H9 (cell line): ENCODE results near the gene CCL3. TPM values are rescaled to one million over a fixed set of nuclear protein-coding genes. Genes with fewer than 3 reads are reported as not detected.
A peak's percentile ranks its signal among the peaks of the same experiment; 100 is the strongest.
"Not testable (repeated sequence)": the region's sequence is repeated elsewhere in the genome, so short reads cannot be mapped to it uniquely, and the experiment has no call there.

ENCODE experiments used
- DNase-seq: peaks from one replicate; pipeline ENCODE4 v3.0.0-alpha.2; 2017
- H2AFZ ChIP-seq: one replicate; pipeline ENCODE4 v1.6.1; 2013; ENCODE audit warnings: mild to moderate bottlenecking, low read length, control low read depth, moderate library complexity
- H2AK5ac ChIP-seq: 2 replicates; pipeline ENCODE4 v1.6.1; 2013; ENCODE audit warnings: low read length, control low read depth, mixed read lengths; ENCODE audit not compliant: insufficient read length
- H2BK120ac ChIP-seq: one replicate; pipeline ENCODE4 v1.6.1; 2013; ENCODE audit warnings: low read depth, mild to moderate bottlenecking, low read length, control low read depth, inconsistent platforms; ENCODE audit not compliant: poor library complexity, severe bottlenecking
- H2BK12ac ChIP-seq: 2 replicates; pipeline ENCODE4 v1.6.1; 2013; ENCODE audit warnings: low read length, control low read depth, mixed read lengths, low read depth; ENCODE audit not compliant: insufficient read length
- H2BK15ac ChIP-seq: 2 replicates; pipeline ENCODE4 v1.6.1; 2013; ENCODE audit warnings: low read depth, low read length, control low read depth
- H2BK20ac ChIP-seq: one replicate; pipeline ENCODE4 v1.6.1; 2013; ENCODE audit warnings: low read depth, mild to moderate bottlenecking, low read length, control low read depth, inconsistent platforms; ENCODE audit not compliant: poor library complexity, severe bottlenecking
- H2BK5ac ChIP-seq: 2 replicates; pipeline ENCODE4 v1.6.1; 2013; ENCODE audit warnings: low read length, control low read depth, mixed read lengths; ENCODE audit not compliant: insufficient read length
- H3K14ac ChIP-seq: 2 replicates; pipeline ENCODE4 v1.6.1; 2013; ENCODE audit warnings: low read length, control low read depth; ENCODE audit not compliant: insufficient read depth
- H3K18ac ChIP-seq: 2 replicates; pipeline ENCODE4 v1.6.1; 2013; ENCODE audit warnings: low read depth, mild to moderate bottlenecking, mixed read lengths, low read length, control low read depth; ENCODE audit not compliant: insufficient read length
- H3K23ac ChIP-seq: 2 replicates; pipeline ENCODE4 v1.6.1; 2013; ENCODE audit warnings: low read length, control low read depth, mixed read lengths, low read depth; ENCODE audit not compliant: insufficient read length
- H3K23me2 ChIP-seq: 2 replicates; pipeline ENCODE4 v1.6.1; 2013; ENCODE audit warnings: low read depth, mild to moderate bottlenecking, mixed read lengths, low read length, control low read depth; ENCODE audit not compliant: insufficient read length, poor library complexity, severe bottlenecking
- H3K27ac ChIP-seq: 2 replicates; pipeline ENCODE4 v1.5.1; 2013; ENCODE audit warnings: low read length, control low read depth, mixed read lengths, low read depth; ENCODE audit not compliant: insufficient read length
- H3K27me3 ChIP-seq: 2 replicates; pipeline ENCODE4 v1.6.1; 2013; ENCODE audit warnings: low read length, control low read depth, inconsistent platforms; ENCODE audit not compliant: insufficient read depth
- H3K4ac ChIP-seq: 2 replicates; pipeline ENCODE4 v1.6.1; 2013; ENCODE audit warnings: low read depth, mild to moderate bottlenecking, control low read depth, inconsistent platforms, low read length, moderate library complexity
- H3K4me1 ChIP-seq: 2 replicates; pipeline ENCODE4 v1.6.1; 2013; ENCODE audit warnings: low read length, control low read depth, inconsistent platforms; ENCODE audit not compliant: insufficient read depth
- H3K4me2 ChIP-seq: 2 replicates; pipeline ENCODE4 v1.6.1; 2013; ENCODE audit warnings: low read length, control low read depth, mixed read lengths; ENCODE audit not compliant: insufficient read length, insufficient read depth
- H3K56ac ChIP-seq: 2 replicates; pipeline ENCODE4 v1.6.1; 2013; ENCODE audit warnings: low read depth, mild to moderate bottlenecking, mixed read lengths, low read length, control low read depth; ENCODE audit not compliant: insufficient read length
- H3K79me1 ChIP-seq: 2 replicates; pipeline ENCODE4 v1.6.1; 2013; ENCODE audit warnings: low read depth, mild to moderate bottlenecking, moderate library complexity, low read length, control low read depth, inconsistent platforms; ENCODE audit not compliant: insufficient read depth, poor library complexity, severe bottlenecking
- H3K79me2 ChIP-seq: 2 replicates; pipeline ENCODE4 v1.6.1; 2013; ENCODE audit warnings: low read length, control low read depth, inconsistent platforms; ENCODE audit not compliant: insufficient read depth
- H3K9ac ChIP-seq: 2 replicates; pipeline ENCODE4 v1.6.1; 2013; ENCODE audit warnings: low read length, control low read depth, mixed read lengths; ENCODE audit not compliant: insufficient read length; ENCODE audit errors: extremely low read depth
- H3K9me3 ChIP-seq: one replicate; pipeline ENCODE4 v1.6.1; 2013; ENCODE audit warnings: low read depth, low read length, inconsistent platforms; ENCODE audit not compliant: control insufficient read depth
- H3T11ph ChIP-seq: one replicate; pipeline ENCODE4 v1.6.1; 2013; ENCODE audit warnings: mild to moderate bottlenecking, low read length, control low read depth, inconsistent platforms
- H4K20me1 ChIP-seq: one replicate; pipeline ENCODE4 v1.6.1; 2013; ENCODE audit not compliant: control insufficient read depth, insufficient read length, insufficient read depth
- H4K5ac ChIP-seq: 2 replicates; pipeline ENCODE4 v1.6.1; 2013; ENCODE audit warnings: low read depth, mild to moderate bottlenecking, mixed read lengths, low read length, control low read depth; ENCODE audit not compliant: insufficient read length
- H4K8ac ChIP-seq: replicated peaks from 2 replicates; pipeline ENCODE4 v1.6.1; 2013; ENCODE audit warnings: low read length, control low read depth, mixed read lengths, low read depth; ENCODE audit not compliant: insufficient read length
- H4K91ac ChIP-seq: 2 replicates; pipeline ENCODE4 v1.6.1; 2013; ENCODE audit warnings: low read depth, mild to moderate bottlenecking, moderate library complexity, mixed read lengths, low read length, control low read depth; ENCODE audit not compliant: insufficient read length
- H3K27ac Mint-ChIP-seq, 3 experiments: 2 replicates in 2 of 3; 3 replicates in 1 of 3; pipeline ENCODE4 v1.8.0; 2020 to 2021; ENCODE audit warnings: mixed read lengths in 3 of 3, mild to moderate bottlenecking in 1 of 3, moderate library complexity in 1 of 3
- H3K27me3 Mint-ChIP-seq: 2 replicates; pipeline ENCODE4 v1.8.0; 2021; ENCODE audit warnings: low read depth, mild to moderate bottlenecking, moderate library complexity, mixed read lengths
- H3K36me3 Mint-ChIP-seq, 3 experiments: 2 replicates in 2 of 3; 3 replicates in 1 of 3; pipeline ENCODE4 v1.8.0; 2020 to 2021; ENCODE audit warnings: low read depth in 3 of 3, mixed read lengths in 3 of 3; ENCODE audit not compliant: insufficient read depth in 1 of 3
- H3K4me1 Mint-ChIP-seq, 2 experiments: 2 replicates each; pipeline ENCODE4 v1.8.0; 2020; ENCODE audit warnings: mixed read lengths in 2 of 2
- H3K4me3 Mint-ChIP-seq, 2 experiments: 2 replicates in 1 of 2; 3 replicates in 1 of 2; pipeline ENCODE4 v1.8.0; 2020 to 2021; ENCODE audit warnings: mild to moderate bottlenecking in 2 of 2, mixed read lengths in 2 of 2, moderate library complexity in 1 of 2
- H3K9me3 Mint-ChIP-seq, 2 experiments: 2 replicates in 1 of 2; 3 replicates in 1 of 2; pipeline ENCODE4 v1.8.0; 2020; ENCODE audit warnings: mild to moderate bottlenecking in 2 of 2, mixed read lengths in 2 of 2, moderate library complexity in 1 of 2
- WGBS: extraction: QIAGEN DNeasy Blood & Tissue Kit; methylation state at CpG from one replicate; pipeline ENCODE4 v1.1.7; 2013; ENCODE audit warnings: missing lambda C conversion rate, low lambda C conversion rate, mixed read lengths; ENCODE audit not compliant: insufficient read length; ENCODE audit errors: extremely low coverage; 5-methylcytosine and 5-hydroxymethylcytosine counted together
- total RNA-seq: library from RNA; stranded (reverse); gene quantifications from 2 replicates; pipeline ENCODE4 v1.2.1, GENCODE V29; 2021
- TF ChIP-seq, protein P1 (sequence below): fragments of 200-600 bp; sonication (generic); conservative IDR thresholded peaks from 3 replicates; pipeline ENCODE4 v1.8.0; 2021; ENCODE audit warnings: antibody characterized with exemption, mild to moderate bottlenecking

Gene CCL3
- total RNA-seq, 1 experiment from 2014 or later: not detected

DNA sequence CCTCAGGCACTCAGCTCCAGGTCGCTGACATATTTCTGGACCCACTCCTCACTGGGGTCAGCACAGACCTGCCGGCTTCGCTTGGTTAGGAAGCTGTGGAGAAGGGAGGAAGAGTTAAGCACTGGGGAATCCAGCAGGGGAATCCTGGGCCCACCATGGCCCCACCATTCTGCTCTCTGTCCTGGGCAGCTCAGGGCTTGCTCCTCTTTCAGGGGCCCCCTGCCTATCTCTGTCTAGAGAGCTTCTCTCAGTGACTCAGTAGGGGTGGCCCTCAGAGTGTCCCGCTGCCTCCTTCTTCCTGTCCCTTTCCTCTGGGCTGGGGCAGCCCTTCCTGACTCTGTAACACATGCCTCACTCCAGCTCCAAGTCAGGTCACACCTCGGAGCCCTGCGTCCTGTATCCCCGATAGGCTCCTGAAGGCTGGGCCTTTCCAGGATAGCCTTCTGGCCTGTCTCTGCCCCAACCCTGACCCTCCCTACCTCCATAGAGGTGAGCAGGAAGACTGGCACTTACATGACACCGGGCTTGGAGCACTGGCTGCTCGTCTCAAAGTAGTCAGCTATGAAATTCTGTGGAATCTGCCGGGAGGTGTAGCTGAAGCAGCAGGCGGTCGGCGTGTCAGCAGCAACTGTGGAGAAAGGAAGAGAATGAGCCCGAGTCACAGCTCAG, 1.1 kb downstream of the CCL3 start:
- Histone ChIP-seq H3K18ac (no peak overlapping the region), H3T11ph (no peak overlapping the region), H2AK5ac (no peak overlapping the region), H3K4me1 (no peaks in the 10 kb centered on the region; the same call in 1 of the 2 replicates), H4K91ac (no peak overlapping the region), H3K27ac (no peak overlapping the region), H2BK15ac (no peak overlapping the region), H3K4ac (no peak overlapping the region), H4K5ac (no peak overlapping the region), H4K8ac (no peak overlapping the region), H3K79me1 (no peaks in the 10 kb centered on the region), H3K9me3 (no peaks in the 10 kb centered on the region), H3K9ac (no peak overlapping the region), H3K23ac (no peak overlapping the region), H4K20me1 (no peaks in the 10 kb centered on the region), H2BK5ac (no peak overlapping the region), H3K79me2 (no peaks in the 10 kb centered on the region), H2BK20ac (no peak overlapping the region), H2AFZ (peak overlapping the region; percentile 48), H3K56ac (no peak overlapping the region), H3K14ac (no peak overlapping the region), H3K4me2 (no peak overlapping the region), H2BK12ac (no peak overlapping the region), H3K27me3 (no peaks in the 10 kb centered on the region), H3K23me2 (no peaks in the 10 kb centered on the region), H2BK120ac (no peak overlapping the region)
- Mint-ChIP-seq H3K4me3 (no peak overlapping the region), H3K36me3 (no peaks in the 10 kb centered on the region), H3K4me1 (peaks cover 23% of the 10 kb centered on the region in 2 experiments), H3K9me3 (no peaks in the 10 kb centered on the region), H3K27ac (peak overlapping the region in 2 of 3 experiments; percentile 29 to 46; a peak in 3 of 7 replicates), H3K27me3 (peaks cover 8% of the 10 kb centered on the region)
- TF ChIP-seq, protein P1, sequence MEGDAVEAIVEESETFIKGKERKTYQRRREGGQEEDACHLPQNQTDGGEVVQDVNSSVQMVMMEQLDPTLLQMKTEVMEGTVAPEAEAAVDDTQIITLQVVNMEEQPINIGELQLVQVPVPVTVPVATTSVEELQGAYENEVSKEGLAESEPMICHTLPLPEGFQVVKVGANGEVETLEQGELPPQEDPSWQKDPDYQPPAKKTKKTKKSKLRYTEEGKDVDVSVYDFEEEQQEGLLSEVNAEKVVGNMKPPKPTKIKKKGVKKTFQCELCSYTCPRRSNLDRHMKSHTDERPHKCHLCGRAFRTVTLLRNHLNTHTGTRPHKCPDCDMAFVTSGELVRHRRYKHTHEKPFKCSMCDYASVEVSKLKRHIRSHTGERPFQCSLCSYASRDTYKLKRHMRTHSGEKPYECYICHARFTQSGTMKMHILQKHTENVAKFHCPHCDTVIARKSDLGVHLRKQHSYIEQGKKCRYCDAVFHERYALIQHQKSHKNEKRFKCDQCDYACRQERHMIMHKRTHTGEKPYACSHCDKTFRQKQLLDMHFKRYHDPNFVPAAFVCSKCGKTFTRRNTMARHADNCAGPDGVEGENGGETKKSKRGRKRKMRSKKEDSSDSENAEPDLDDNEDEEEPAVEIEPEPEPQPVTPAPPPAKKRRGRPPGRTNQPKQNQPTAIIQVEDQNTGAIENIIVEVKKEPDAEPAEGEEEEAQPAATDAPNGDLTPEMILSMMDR: no peak
- DNase-seq: no peak
- no CpG with 5 or more reads among the region's 14 CpGs for WGBS

DNA sequence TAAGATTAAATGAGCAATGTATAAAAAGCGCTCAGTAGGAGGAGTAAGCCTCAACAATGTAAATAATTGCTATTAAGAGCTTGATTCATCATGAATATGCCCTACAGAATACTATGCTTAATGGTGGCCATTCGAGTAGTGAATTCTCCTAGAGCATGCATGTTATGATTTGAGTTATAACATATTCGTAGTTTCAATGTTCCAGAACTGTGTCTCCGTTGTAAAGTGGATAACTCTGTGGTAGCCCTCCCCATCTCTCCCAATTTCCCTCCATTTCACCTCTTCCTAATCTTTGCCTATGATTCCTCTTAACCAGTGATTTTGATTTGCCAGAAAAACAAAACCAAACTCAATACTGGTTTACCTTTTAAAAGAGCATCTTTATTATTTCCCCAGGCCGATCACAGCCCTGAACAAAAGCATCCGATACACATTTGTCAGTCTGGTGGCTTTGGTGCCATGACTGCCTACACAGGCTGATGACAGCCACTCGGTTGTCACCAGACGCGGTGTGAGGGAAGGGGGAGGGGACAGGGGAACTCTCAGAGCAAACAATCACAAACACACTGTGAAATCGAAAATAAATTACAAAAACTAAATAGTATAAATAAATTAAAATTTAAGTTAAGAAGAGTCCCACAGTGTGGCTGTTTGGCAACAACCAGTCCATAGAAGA, 1.9 kb downstream of the CCL3 start:
- not testable (repeated sequence) for H3K9me3 ChIP-seq, H3K79me1 ChIP-seq, H3K27ac Mint-ChIP-seq, H3K23ac ChIP-seq, H4K5ac ChIP-seq, H2AK5ac ChIP-seq, H3K9me3 Mint-ChIP-seq, H3K36me3 Mint-ChIP-seq, H3K4ac ChIP-seq, H2BK15ac ChIP-seq, H3K4me2 ChIP-seq, H3K4me1 ChIP-seq, H4K91ac ChIP-seq, H3K4me3 Mint-ChIP-seq, H3K27me3 ChIP-seq, H2BK5ac ChIP-seq, H3K23me2 ChIP-seq, H2BK120ac ChIP-seq, H2AFZ ChIP-seq, H3K9ac ChIP-seq, H2BK20ac ChIP-seq, H3K27me3 Mint-ChIP-seq, H3K79me2 ChIP-seq, H4K8ac ChIP-seq, H3K27ac ChIP-seq, H3K14ac ChIP-seq, H3K56ac ChIP-seq, DNase-seq, H3K18ac ChIP-seq, H3T11ph ChIP-seq, H4K20me1 ChIP-seq, H2BK12ac ChIP-seq
- no CpG with 5 or more reads among the region's 10 CpGs for WGBS
- H3K4me1 Mint-ChIP-seq: peaks cover 23% of the 10 kb centered on the region in 2 experiments
